Measurements from ENCODE around the gene POP4. TPM values are rescaled to one million over a fixed set of nuclear protein-coding genes. Genes with fewer than 3 reads are reported as not detected.
A peak's percentile ranks its signal among the peaks of the same experiment; 100 is the strongest.

Gene POP4
- total RNA-seq, 1 experiment from 2014 or later, result 60.3 TPM

- no peaks in the 10 kb centered on the region for H3K9me3 Mint-ChIP-seq (ENCODE audit: unreplicated experiment)
- no peak for DNase-seq (ENCODE audit: unreplicated experiment)
- no peaks in the 10 kb centered on the region for H3K36me3 Mint-ChIP-seq (ENCODE audit: insufficient read depth, unreplicated experiment)
- no TSS peak for BruUV-seq (replicated peaks)
- H3K4me3 Mint-ChIP-seq (ENCODE audit: unreplicated experiment), result no peak overlapping the region
- CTCF ChIA-PET, result interaction anchor here (1.3 to 12.1 kb wide), 2 partner anchors 20 to 88 kb away, joined by 5 to 104 read pairs; partner anchors contain the start of gene POP4
- no peaks in the 10 kb centered on the region for H3K27me3 Mint-ChIP-seq (ENCODE audit: insufficient read depth, unreplicated experiment)
- intact Hi-C loops (cut with micrococcal nuclease), result no loop called here
- H3K4me1 Mint-ChIP-seq (ENCODE audit: insufficient read depth, unreplicated experiment), result no peaks in the 10 kb centered on the region
- POLR2A ChIA-PET, result no interaction called here
- TF ChIP-seq, protein P1, sequence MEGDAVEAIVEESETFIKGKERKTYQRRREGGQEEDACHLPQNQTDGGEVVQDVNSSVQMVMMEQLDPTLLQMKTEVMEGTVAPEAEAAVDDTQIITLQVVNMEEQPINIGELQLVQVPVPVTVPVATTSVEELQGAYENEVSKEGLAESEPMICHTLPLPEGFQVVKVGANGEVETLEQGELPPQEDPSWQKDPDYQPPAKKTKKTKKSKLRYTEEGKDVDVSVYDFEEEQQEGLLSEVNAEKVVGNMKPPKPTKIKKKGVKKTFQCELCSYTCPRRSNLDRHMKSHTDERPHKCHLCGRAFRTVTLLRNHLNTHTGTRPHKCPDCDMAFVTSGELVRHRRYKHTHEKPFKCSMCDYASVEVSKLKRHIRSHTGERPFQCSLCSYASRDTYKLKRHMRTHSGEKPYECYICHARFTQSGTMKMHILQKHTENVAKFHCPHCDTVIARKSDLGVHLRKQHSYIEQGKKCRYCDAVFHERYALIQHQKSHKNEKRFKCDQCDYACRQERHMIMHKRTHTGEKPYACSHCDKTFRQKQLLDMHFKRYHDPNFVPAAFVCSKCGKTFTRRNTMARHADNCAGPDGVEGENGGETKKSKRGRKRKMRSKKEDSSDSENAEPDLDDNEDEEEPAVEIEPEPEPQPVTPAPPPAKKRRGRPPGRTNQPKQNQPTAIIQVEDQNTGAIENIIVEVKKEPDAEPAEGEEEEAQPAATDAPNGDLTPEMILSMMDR (IDR thresholded peaks at IDR 0.05; ENCODE audit: unreplicated experiment), result no peak
- H3K27ac Mint-ChIP-seq (ENCODE audit: low read depth, unreplicated experiment), result no peak overlapping the region
Measured at GRCh38 chr19:29628661-29629385, 22.7 kb downstream of the POP4 start.

DNA sequence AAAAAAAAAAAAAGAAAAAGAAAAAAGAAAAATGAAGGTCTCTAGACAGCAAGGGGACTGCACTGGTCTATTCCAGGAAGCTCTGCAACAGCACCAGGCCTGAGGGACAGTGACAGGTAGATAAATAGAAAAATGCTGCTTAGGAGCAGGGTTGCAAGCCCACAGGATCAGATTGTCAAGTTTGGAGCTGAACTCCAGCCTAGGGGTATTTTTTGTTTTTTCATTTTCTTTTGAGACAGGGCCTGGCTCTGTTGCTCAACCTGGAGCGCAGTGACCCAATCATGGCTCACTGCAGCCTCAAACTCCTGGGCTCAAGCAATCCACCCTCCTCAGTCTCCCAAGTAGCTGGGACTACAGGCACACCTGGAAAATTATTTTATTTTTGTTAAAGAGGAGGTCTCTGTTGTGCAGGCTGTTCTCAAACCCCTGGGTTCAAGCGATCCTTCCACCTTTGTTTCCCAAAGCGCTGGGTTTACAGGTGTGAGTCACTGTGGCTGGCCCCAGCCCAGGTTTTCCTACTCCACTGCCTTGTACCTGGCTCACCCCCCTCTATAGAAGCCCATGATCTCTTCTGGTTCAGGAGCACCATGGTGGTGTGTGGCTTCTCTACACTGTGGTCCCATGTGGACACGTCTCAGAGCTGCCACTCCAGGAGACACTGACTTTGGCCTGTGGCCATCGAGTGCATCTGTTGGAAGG lies 23.9 kb downstream of the POP4 start:
- TF ChIP-seq, protein P1 (IDR thresholded peaks at IDR 0.05; ENCODE audit: unreplicated experiment), result no peak
- DNase-seq (ENCODE audit: unreplicated experiment), result peak; percentile 56
- Mint-ChIP-seq H3K9me3 (ENCODE audit: unreplicated experiment) (no peaks in the 10 kb centered on the region), H3K27ac (ENCODE audit: low read depth, unreplicated experiment) (no peak overlapping the region), H3K4me1 (ENCODE audit: insufficient read depth, unreplicated experiment) (no peaks in the 10 kb centered on the region), H3K36me3 (ENCODE audit: insufficient read depth, unreplicated experiment) (no peaks in the 10 kb centered on the region), H3K4me3 (ENCODE audit: unreplicated experiment) (no peak overlapping the region), H3K27me3 (ENCODE audit: insufficient read depth, unreplicated experiment) (no peaks in the 10 kb centered on the region)
- BruUV-seq (replicated peaks), result no TSS peak
- intact Hi-C loops (cut with micrococcal nuclease), result no loop called here
- POLR2A ChIA-PET, result interaction anchor here (0.7 to 1.2 kb wide), 2 partner anchors 19 to 25 kb away, joined by 4 read pairs; no protein-coding TSS in a partner anchor
- CTCF ChIA-PET, result interaction anchor here (0.6 to 12.1 kb wide), 3 partner anchors 21 to 87 kb away, joined by 3 to 104 read pairs (median 5); partner anchors contain the start of gene POP4

GRCh38 chr19:29630655-29631054 lies 24.6 kb downstream of the POP4 start:
- CTCF ChIA-PET, result interaction anchor here (0.6 to 12.1 kb wide), 3 partner anchors 21 to 86 kb away, joined by 3 to 104 read pairs (median 5); partner anchors contain the start of gene POP4
- TF ChIP-seq, protein P1 (IDR thresholded peaks at IDR 0.05; ENCODE audit: unreplicated experiment), result no peak
- Mint-ChIP-seq H3K4me1 (ENCODE audit: insufficient read depth, unreplicated experiment) (no peaks in the 10 kb centered on the region), H3K27ac (ENCODE audit: low read depth, unreplicated experiment) (no peak overlapping the region), H3K27me3 (ENCODE audit: insufficient read depth, unreplicated experiment) (no peaks in the 10 kb centered on the region), H3K4me3 (ENCODE audit: unreplicated experiment) (no peak overlapping the region), H3K9me3 (ENCODE audit: unreplicated experiment) (no peaks in the 10 kb centered on the region), H3K36me3 (ENCODE audit: insufficient read depth, unreplicated experiment) (no peaks in the 10 kb centered on the region)
- no TSS peak for BruUV-seq (replicated peaks)
- no peak for DNase-seq (ENCODE audit: unreplicated experiment)
- intact Hi-C loops (cut with micrococcal nuclease), result no loop called here
- POLR2A ChIA-PET, result interaction anchor here (1.2 kb wide), 1 partner anchor 20 kb away, joined by 4 read pairs; no protein-coding TSS in a partner anchor

DNA sequence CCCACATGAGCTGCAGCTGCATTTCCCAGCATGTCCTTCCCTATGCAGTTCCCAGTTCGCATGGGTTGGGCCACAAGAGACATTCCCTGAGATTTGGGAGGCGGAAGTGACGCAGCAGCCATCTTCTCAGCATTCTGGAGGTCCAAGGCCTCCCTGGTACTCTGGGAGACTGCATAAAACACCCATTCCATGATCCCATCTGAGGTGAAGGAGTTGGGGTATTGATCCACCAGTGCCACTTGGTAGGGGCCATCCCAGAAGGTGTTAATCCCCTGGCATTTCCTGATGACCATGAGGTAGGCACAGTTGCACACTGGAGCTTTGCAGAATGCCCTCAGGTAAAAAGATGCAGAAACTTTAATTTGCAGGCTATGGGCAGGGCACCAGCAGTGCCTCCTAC lies 25.4 kb downstream of the POP4 start:
- POLR2A ChIA-PET, result no interaction called here
- DNase-seq (ENCODE audit: unreplicated experiment), result no peak
- CTCF ChIA-PET, result interaction anchor here (1.4 kb wide), 1 partner anchor 21 kb away, joined by 4 read pairs; no protein-coding TSS in a partner anchor
- no peaks in the 10 kb centered on the region for H3K27me3 Mint-ChIP-seq (ENCODE audit: insufficient read depth, unreplicated experiment)
- H3K9me3 Mint-ChIP-seq (ENCODE audit: unreplicated experiment), result no peaks in the 10 kb centered on the region
- no peaks in the 10 kb centered on the region for H3K4me1 Mint-ChIP-seq (ENCODE audit: insufficient read depth, unreplicated experiment)
- no peak overlapping the region for H3K27ac Mint-ChIP-seq (ENCODE audit: low read depth, unreplicated experiment)
- intact Hi-C loops (cut with micrococcal nuclease), result no loop called here
- no peak overlapping the region for H3K4me3 Mint-ChIP-seq (ENCODE audit: unreplicated experiment)
- BruUV-seq (replicated peaks), result no TSS peak
- H3K36me3 Mint-ChIP-seq (ENCODE audit: insufficient read depth, unreplicated experiment), result no peaks in the 10 kb centered on the region
- TF ChIP-seq, protein P1 (IDR thresholded peaks at IDR 0.05; ENCODE audit: unreplicated experiment), result no peak
